B cell (primary cell): ENCODE results near the gene MIPEP. TPM values are rescaled to one million over a fixed set of nuclear protein-coding genes. Genes with fewer than 3 reads are reported as not detected.

Experiments used
- ATAC-seq: fragments of 200-7000 bp; cut with Tn5 transposase; one replicate; pipeline ENCODE4 v1.10.0; 2021; ENCODE audit warnings: low read depth, mild to moderate bottlenecking, moderate number of reproducible peaks, moderate library complexity
- CTCF ChIA-PET: fragments of 350-600 bp; sonication (Branson Sonifier 250); formaldehyde crosslinking; loops from one replicate; lab custom pipeline; 2021; ENCODE audit warnings: antibody characterized with exemption, inconsistent platforms; lab: Charles Lee
- POLR2A ChIA-PET: fragments of 350-600 bp; sonication (Branson Sonifier 250); formaldehyde crosslinking; loops from one replicate; lab custom pipeline; 2021; ENCODE audit warnings: antibody characterized with exemption; lab: Charles Lee
- DNase-seq: peaks from one replicate; pipeline ENCODE4 v3.0.0; 2013
- H2AFZ ChIP-seq: 2 replicates; pipeline ENCODE4 v1.6.1; 2012; ENCODE audit warnings: mild to moderate bottlenecking, low read depth, low read length; ENCODE audit not compliant: insufficient read depth, poor library complexity, severe bottlenecking
- H3K27ac ChIP-seq, 2 donors: 1 replicate in 1 of 2; 2 replicates in 1 of 2; pipeline ENCODE4 v1.5.1; 2012 to 2013; ENCODE audit warnings: low read length in 2 of 2, mild to moderate bottlenecking in 2 of 2, moderate library complexity in 1 of 2
- H3K27me3 ChIP-seq, 4 experiments: fragments of 200-600 bp in 1 of 4; sonication (generic) in 1 of 4; replicated peaks in 1 of 4; 1 replicate in 2 of 4; 2 replicates in 2 of 4; pipeline versions ENCODE4 v1.6.1 to v1.7.0; 2013 to 2016; ENCODE audit warnings: low read length in 3 of 4, mild to moderate bottlenecking in 2 of 4, mixed read lengths in 1 of 4, moderate library complexity in 1 of 4; ENCODE audit not compliant: insufficient read depth in 4 of 4, control insufficient read depth in 3 of 4; ENCODE audit errors: control extremely low read depth in 1 of 4
- H3K36me3 ChIP-seq, 2 experiments: replicated peaks in 1 of 2; 1 replicate in 1 of 2; 2 replicates in 1 of 2; pipeline versions ENCODE4 v1.6.1 to v1.7.1; 2013; ENCODE audit warnings: low read length in 1 of 2; ENCODE audit not compliant: insufficient read depth in 2 of 2, control insufficient read depth in 1 of 2; ENCODE audit errors: control extremely low read depth in 1 of 2, extremely low read depth in 1 of 2
- H3K4me1 ChIP-seq, 2 donors: fragments of 200-600 bp in 1 of 2; sonication (generic) in 1 of 2; 1 replicate in 1 of 2; 2 replicates in 1 of 2; pipeline versions ENCODE4 v1.5.1 to v1.6.1; 2013 to 2017; ENCODE audit warnings: low read length in 2 of 2; ENCODE audit not compliant: control insufficient read depth in 2 of 2, insufficient read depth in 2 of 2
- H3K4me2 ChIP-seq: replicated peaks from 2 replicates; pipeline ENCODE3; 2012; ENCODE audit warnings: mild to moderate bottlenecking, low read depth, low read length; ENCODE audit not compliant: poor library complexity, severe bottlenecking
- H3K4me3 ChIP-seq, 5 experiments: fragments of 200-600 bp in 1 of 5; sonication (generic) in 1 of 5; 1 replicate in 3 of 5; 2 replicates in 2 of 5; pipeline versions ENCODE4 v1.5.1 to v1.7.0; 2011 to 2016; ENCODE audit warnings: low read length in 4 of 5, mild to moderate bottlenecking in 4 of 5, low read depth in 2 of 5, control low read depth in 1 of 5, moderate library complexity in 1 of 5; ENCODE audit not compliant: insufficient read depth in 1 of 5; ENCODE audit errors: control extremely low read depth in 1 of 5, extremely low read depth in 1 of 5
- H3K79me2 ChIP-seq: fragments of 200-600 bp; sonication (generic); one replicate; pipeline ENCODE4 v1.6.0; 2016; ENCODE audit warnings: low read length; ENCODE audit not compliant: control insufficient read depth, insufficient read depth
- H3K9ac ChIP-seq: fragments of 200-600 bp; sonication (generic); 2 replicates; pipeline ENCODE4 v1.6.1; 2017; ENCODE audit warnings: mild to moderate bottlenecking, low read length, moderate library complexity
- H3K9me3 ChIP-seq, 3 donors: one replicate each; pipeline versions ENCODE4 v1.6.1 to v1.7.1; 2013; ENCODE audit warnings: low read length in 2 of 3; ENCODE audit not compliant: control insufficient read depth in 2 of 3, insufficient read depth in 1 of 3; ENCODE audit errors: control extremely low read depth in 1 of 3
- H4K20me1 ChIP-seq: 2 replicates; pipeline ENCODE4 v1.6.0; 2012; ENCODE audit warnings: mild to moderate bottlenecking, low read length; ENCODE audit not compliant: insufficient read depth, control insufficient read depth, poor library complexity, severe bottlenecking
- H3K27ac Mint-ChIP-seq: one replicate; pipeline ENCODE4 v1.8.0; 2021; ENCODE audit warnings: mixed read lengths
- H3K27me3 Mint-ChIP-seq: one replicate; pipeline ENCODE4 v1.8.0; 2021; ENCODE audit warnings: mixed read lengths
- H3K4me1 Mint-ChIP-seq: one replicate; pipeline ENCODE4 v1.8.0; 2021; ENCODE audit warnings: mixed read lengths
- H3K4me3 Mint-ChIP-seq: one replicate; pipeline ENCODE4 v1.8.0; 2021; ENCODE audit warnings: mixed read lengths
- H3K9me3 Mint-ChIP-seq: one replicate; pipeline ENCODE4 v1.8.0; 2022; ENCODE audit warnings: mixed read lengths; ENCODE audit not compliant: insufficient read depth
- EZH2 ChIP-seq: IDR thresholded peaks from 2 replicates; pipeline ENCODE4 v1.6.1; 2012; ENCODE audit warnings: borderline replicate concordance, low read depth, mild to moderate bottlenecking, moderate library complexity, low read length; ENCODE audit not compliant: insufficient read depth, poor library complexity, severe bottlenecking
- WGBS: methylation state at CpG from one replicate; pipeline ENCODE4 v1.1.5; 2013; ENCODE audit warnings: missing lambda C conversion rate; ENCODE audit not compliant: insufficient coverage; 5-methylcytosine and 5-hydroxymethylcytosine counted together
- intact Hi-C: fragments of 100-400 bp; cut with micrococcal nuclease; formaldehyde crosslinking; loops from one replicate; pipeline ENCODE4 v1.10.0; 2022
- polyA plus RNA-seq: library from polyadenylated mRNA; depleted of rRNA; stranded (reverse); fragments of >200 nt; gene quantifications from 2 replicates; pipeline ENCODE4 v1.2.3, GENCODE V29; 2012
- total RNA-seq, 2 donors: library from RNA; stranded (reverse); fragments of 120-200 nt in 1 of 2; gene quantifications; 1 replicate in 1 of 2; 2 replicates in 1 of 2; pipeline versions ENCODE4 v1.2.3 to v1.2.4, GENCODE V29; 2013 to 2022
- TF ChIP-seq, protein P1 (sequence below): fragments of 200-600 bp; IDR thresholded peaks from one replicate; pipeline ENCODE4 v1.8.0; 2022; ENCODE audit warnings: antibody characterized with exemption, mild to moderate bottlenecking

MIPEP gene
- total and polyA plus RNA-seq, 2 donors (not counting 1 experiment from before 2014, with no cell fraction given), result 6.2 to 16.9 TPM

GRCh38 chr13:23724196-23724970 lies 164.8 kb downstream of the MIPEP start:
- intact Hi-C loops, result no loop called here
- H3K4me3 ChIP-seq, result no peak overlapping the region
- no peak overlapping the region for H3K9ac ChIP-seq
- Mint-ChIP-seq H3K27ac (no peak overlapping the region), H3K27me3 (no peaks in the 10 kb centered on the region), H3K4me1 (no peaks in the 10 kb centered on the region), H3K9me3 (no peaks in the 10 kb centered on the region), H3K4me3 (no peak overlapping the region)
- H3K79me2 ChIP-seq, result no peaks in the 10 kb centered on the region
- no peak overlapping the region for H2AFZ ChIP-seq
- TF ChIP-seq, protein P1, sequence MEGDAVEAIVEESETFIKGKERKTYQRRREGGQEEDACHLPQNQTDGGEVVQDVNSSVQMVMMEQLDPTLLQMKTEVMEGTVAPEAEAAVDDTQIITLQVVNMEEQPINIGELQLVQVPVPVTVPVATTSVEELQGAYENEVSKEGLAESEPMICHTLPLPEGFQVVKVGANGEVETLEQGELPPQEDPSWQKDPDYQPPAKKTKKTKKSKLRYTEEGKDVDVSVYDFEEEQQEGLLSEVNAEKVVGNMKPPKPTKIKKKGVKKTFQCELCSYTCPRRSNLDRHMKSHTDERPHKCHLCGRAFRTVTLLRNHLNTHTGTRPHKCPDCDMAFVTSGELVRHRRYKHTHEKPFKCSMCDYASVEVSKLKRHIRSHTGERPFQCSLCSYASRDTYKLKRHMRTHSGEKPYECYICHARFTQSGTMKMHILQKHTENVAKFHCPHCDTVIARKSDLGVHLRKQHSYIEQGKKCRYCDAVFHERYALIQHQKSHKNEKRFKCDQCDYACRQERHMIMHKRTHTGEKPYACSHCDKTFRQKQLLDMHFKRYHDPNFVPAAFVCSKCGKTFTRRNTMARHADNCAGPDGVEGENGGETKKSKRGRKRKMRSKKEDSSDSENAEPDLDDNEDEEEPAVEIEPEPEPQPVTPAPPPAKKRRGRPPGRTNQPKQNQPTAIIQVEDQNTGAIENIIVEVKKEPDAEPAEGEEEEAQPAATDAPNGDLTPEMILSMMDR, result no peak
- TF ChIP-seq EZH2, result no peak
- H3K9me3 ChIP-seq, result peaks cover 0 to 8% (median 0%) of the 10 kb centered on the region in 3 donors
- ChIA-PET CTCF (no interaction called here), POLR2A (no interaction called here)
- ATAC-seq (no peak), DNase-seq (no peak)
- no peaks in the 10 kb centered on the region for H4K20me1 ChIP-seq
- H3K4me2 ChIP-seq, result no peak overlapping the region
- H3K27me3 ChIP-seq, result no peaks in the 10 kb centered on the region
- no peaks in the 10 kb centered on the region for H3K4me1 ChIP-seq
- H3K27ac ChIP-seq, result no peak overlapping the region
- peaks cover 3 to 7% of the 10 kb centered on the region in 2 experiments for H3K36me3 ChIP-seq
- 98% methylated on average over 5 of the region's 7 CpGs for WGBS

- no peak for ATAC-seq
- Histone ChIP-seq H2AFZ (no peak overlapping the region), H3K79me2 (no peaks in the 10 kb centered on the region), H3K4me1 (no peaks in the 10 kb centered on the region), H3K4me2 (no peak overlapping the region), H3K9ac (no peak overlapping the region), H3K27me3 (no peaks in the 10 kb centered on the region), H4K20me1 (no peaks in the 10 kb centered on the region), H3K4me3 (no peak overlapping the region), H3K36me3 (no peaks in the 10 kb centered on the region), H3K9me3 (peaks cover 0 to 8% (median 0%) of the 10 kb centered on the region in 3 donors), H3K27ac (no peak overlapping the region)
- intact Hi-C loops, result no loop called here
- Mint-ChIP-seq H3K4me1 (no peaks in the 10 kb centered on the region), H3K27me3 (no peaks in the 10 kb centered on the region), H3K9me3 (no peaks in the 10 kb centered on the region), H3K27ac (no peak overlapping the region), H3K4me3 (no peak overlapping the region)
- WGBS, result no CpG with 5 or more reads among the region's 1 CpG
- ChIA-PET CTCF (no interaction called here), POLR2A (no interaction called here)
- DNase-seq, result no peak
- TF ChIP-seq, protein P1, result no peak
- TF ChIP-seq EZH2, result no peak
Measured at GRCh38 chr13:23723471-23723870, 165.7 kb downstream of the MIPEP start.
